ENCODE results near the gene SH3PXD2A.

DNA sequence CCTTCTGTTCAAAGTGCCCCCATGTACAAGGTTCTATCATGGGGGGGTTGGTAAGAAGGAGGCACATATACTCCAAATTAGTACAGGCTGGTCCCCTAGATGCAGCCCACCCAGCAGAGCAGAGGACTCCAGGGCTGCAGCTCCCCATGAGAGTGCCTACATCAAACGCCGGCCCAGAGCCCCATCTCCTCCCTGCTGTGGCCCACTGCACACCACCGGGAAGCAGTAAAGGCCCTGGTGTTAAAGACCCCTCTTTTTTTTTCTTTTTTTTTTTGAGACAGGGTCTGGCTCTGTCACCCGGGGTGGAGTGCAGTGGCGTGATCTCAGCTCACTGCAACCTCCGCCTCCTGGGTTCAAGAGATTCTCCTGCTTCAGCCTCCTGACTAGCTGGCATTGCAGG lies 47.4 kb downstream of the SH3PXD2A start:
- TF ChIP-seq, protein P1, sequence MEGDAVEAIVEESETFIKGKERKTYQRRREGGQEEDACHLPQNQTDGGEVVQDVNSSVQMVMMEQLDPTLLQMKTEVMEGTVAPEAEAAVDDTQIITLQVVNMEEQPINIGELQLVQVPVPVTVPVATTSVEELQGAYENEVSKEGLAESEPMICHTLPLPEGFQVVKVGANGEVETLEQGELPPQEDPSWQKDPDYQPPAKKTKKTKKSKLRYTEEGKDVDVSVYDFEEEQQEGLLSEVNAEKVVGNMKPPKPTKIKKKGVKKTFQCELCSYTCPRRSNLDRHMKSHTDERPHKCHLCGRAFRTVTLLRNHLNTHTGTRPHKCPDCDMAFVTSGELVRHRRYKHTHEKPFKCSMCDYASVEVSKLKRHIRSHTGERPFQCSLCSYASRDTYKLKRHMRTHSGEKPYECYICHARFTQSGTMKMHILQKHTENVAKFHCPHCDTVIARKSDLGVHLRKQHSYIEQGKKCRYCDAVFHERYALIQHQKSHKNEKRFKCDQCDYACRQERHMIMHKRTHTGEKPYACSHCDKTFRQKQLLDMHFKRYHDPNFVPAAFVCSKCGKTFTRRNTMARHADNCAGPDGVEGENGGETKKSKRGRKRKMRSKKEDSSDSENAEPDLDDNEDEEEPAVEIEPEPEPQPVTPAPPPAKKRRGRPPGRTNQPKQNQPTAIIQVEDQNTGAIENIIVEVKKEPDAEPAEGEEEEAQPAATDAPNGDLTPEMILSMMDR (IDR thresholded peaks at IDR 0.05 in 8 of 11, conservative IDR thresholded peaks at IDR 0.05 in 3 of 11), result no peak
- TF ChIP-seq POLR2A (IDR thresholded peaks at IDR 0.05) (no peak), POLR2AphosphoS5 (IDR thresholded peaks at IDR 0.05) (no peak)
